ENCODE results near the gene ZBTB47. TPM values are rescaled to one million over a fixed set of nuclear protein-coding genes. Genes with fewer than 3 reads are reported as not detected.

Gene ZBTB47
- total RNA-seq, 4 donors from 2014 or later = 10.0 to 44.1 (median 19.7) TPM

DNA sequence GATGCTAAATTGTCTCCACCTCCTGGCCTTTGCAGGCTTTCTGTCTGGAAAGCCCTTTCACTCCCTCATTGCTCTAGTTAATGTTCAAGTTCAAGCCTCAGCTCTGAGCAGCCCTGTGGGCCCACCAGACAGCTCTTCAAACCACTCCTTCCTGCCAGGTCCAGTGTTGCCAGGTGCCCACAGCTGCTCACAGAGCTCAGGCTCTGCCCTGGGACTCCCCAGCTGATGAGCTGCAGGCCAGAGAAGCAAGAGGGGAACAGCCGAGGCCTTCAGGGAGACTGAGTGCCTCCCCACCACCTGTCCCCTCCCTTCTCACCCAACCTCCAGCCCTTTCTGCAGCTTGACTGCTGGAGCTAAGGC, 1.3 kb upstream of the ZBTB47 start:
- peak overlapping the region; percentile 85 to 95 (median 90) for H3K27ac ChIP-seq
- peaks cover 16 to 38% (median 27%) of the 10 kb centered on the region in 4 donors for H3K4me1 ChIP-seq
- H3K4me3 ChIP-seq = peak overlapping the region in 1 of 4 donors; percentile 69
- H3K27me3 ChIP-seq = no peaks in the 10 kb centered on the region
- in situ Hi-C loops (cut with MboI; ENCODE audit: low pct_ligation_motif_present in 1 of 4, low pct_unique_long_range_greater_than_20kb in 1 of 4, low sequenced_read_pairs in 3 of 4) = loop anchor here in 2 of 4 donors (10.0 kb wide), 1 partner anchor 93 kb away; no protein-coding TSS in a partner anchor
- H3K36me3 ChIP-seq = no peaks in the 10 kb centered on the region
- intact Hi-C loops (cut with DNase I; ENCODE audit: low total_unique reads) = loop anchor here (5.0 kb wide), 1 partner anchor 95 kb away; no protein-coding TSS in a partner anchor
- DNase-seq = no peak
- 60% methylated on average over 1 of the region's 1 CpG; no CpG with 5 or more reads in 1 of the 2 donors for WGBS, 2 donors (ENCODE audit: low coverage in 1 of 2)
- TF ChIP-seq EP300 (IDR thresholded peaks at IDR 0.05; ENCODE audit: low read depth) (no peak), POLR2AphosphoS5 (IDR thresholded peaks at IDR 0.05) (no peak), POLR2A (IDR thresholded peaks at IDR 0.05) (no peak)
- TF ChIP-seq, protein P1, sequence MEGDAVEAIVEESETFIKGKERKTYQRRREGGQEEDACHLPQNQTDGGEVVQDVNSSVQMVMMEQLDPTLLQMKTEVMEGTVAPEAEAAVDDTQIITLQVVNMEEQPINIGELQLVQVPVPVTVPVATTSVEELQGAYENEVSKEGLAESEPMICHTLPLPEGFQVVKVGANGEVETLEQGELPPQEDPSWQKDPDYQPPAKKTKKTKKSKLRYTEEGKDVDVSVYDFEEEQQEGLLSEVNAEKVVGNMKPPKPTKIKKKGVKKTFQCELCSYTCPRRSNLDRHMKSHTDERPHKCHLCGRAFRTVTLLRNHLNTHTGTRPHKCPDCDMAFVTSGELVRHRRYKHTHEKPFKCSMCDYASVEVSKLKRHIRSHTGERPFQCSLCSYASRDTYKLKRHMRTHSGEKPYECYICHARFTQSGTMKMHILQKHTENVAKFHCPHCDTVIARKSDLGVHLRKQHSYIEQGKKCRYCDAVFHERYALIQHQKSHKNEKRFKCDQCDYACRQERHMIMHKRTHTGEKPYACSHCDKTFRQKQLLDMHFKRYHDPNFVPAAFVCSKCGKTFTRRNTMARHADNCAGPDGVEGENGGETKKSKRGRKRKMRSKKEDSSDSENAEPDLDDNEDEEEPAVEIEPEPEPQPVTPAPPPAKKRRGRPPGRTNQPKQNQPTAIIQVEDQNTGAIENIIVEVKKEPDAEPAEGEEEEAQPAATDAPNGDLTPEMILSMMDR (IDR thresholded peaks at IDR 0.05) = no peak
- no peaks in the 10 kb centered on the region for H3K9me3 ChIP-seq

DNA sequence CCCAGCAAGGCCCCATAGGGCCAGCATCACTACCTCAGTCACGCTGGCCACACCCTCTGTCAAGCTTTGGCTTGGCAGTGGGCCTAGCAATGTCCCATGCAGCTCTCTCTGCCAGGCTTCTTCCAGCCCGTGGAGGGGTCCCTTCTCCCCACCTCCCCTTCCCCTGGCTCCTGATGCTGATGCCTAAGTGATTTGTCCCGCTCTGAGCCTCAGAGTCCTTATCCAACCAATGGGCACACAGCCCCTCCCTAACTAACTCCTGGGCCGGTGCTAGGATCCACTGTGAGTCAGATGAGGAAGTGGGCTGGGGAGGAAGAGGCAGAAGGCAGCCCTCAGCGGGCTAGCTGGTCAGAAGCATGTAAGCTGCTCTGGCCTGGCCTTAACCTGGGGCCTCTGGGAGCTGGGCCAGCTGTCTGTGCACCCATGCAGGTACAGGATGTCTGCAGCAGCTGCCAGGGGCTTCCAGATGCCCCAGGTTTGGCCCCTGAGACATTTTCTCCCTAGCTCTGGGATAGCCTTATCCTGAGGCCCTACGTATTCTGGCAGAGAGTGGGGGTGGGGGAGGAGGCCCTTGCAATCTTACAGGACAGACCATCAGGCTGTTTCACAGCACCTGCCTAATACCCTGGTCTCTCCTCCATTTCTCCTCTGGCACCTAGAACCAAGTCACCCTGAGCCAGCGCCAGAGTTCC, 740 bp upstream of the ZBTB47 start:
- in situ Hi-C loops (cut with MboI; ENCODE audit: low pct_ligation_motif_present in 1 of 4, low pct_unique_long_range_greater_than_20kb in 1 of 4, low sequenced_read_pairs in 3 of 4) = loop anchor here in 2 of 4 donors (10.0 kb wide), 1 partner anchor 92 kb away; no protein-coding TSS in a partner anchor
- Histone ChIP-seq H3K4me3 (peak overlapping the region in 3 of 4 donors; percentile 9 to 69 (median 67)), H3K9me3 (no peaks in the 10 kb centered on the region), H3K4me1 (peaks cover 16 to 38% (median 27%) of the 10 kb centered on the region in 4 donors), H3K27ac (peak overlapping the region; percentile 85 to 95 (median 90)), H3K36me3 (no peaks in the 10 kb centered on the region), H3K27me3 (no peaks in the 10 kb centered on the region)
- TF ChIP-seq POLR2AphosphoS5 (IDR thresholded peaks at IDR 0.05) (peak; percentile 72 to 89 (median 88)), POLR2A (IDR thresholded peaks at IDR 0.05) (peak; percentile 68)
- TF ChIP-seq, protein P1 (IDR thresholded peaks at IDR 0.05) = no peak
- 20% methylated on average over 6 of the region's 7 CpGs; no CpG with 5 or more reads in 1 of the 2 donors for WGBS, 2 donors (ENCODE audit: low coverage in 1 of 2)
- intact Hi-C loops (cut with DNase I; ENCODE audit: low total_unique reads) = loop anchor here (5.0 kb wide), 1 partner anchor 95 kb away; no protein-coding TSS in a partner anchor
- peak; percentile 72 for DNase-seq

DNA sequence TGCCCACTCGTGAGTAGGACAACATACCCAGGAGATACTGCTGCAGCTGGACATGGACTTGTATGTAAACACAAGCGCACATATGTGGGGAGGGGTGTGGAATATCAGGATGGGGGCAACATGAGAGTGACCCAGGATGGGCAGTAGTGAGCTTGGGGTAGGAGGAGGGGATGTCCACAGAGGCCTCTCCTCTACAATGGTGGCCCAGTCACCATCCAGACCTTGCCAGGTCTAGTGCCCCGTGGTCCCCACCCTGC, 266 bp upstream of the ZBTB47 start:
- peak overlapping the region; percentile 67 to 70 (median 68) for H3K4me3 ChIP-seq
- peaks cover 16 to 38% (median 27%) of the 10 kb centered on the region in 4 donors for H3K4me1 ChIP-seq
- in situ Hi-C loops (cut with MboI; ENCODE audit: low pct_ligation_motif_present in 1 of 4, low pct_unique_long_range_greater_than_20kb in 1 of 4, low sequenced_read_pairs in 3 of 4) = loop anchor here in 2 of 4 donors (10.0 kb wide), 1 partner anchor 92 kb away; no protein-coding TSS in a partner anchor
- 44% methylated on average over 3 of the region's 3 CpGs; no CpG with 5 or more reads in 1 of the 2 donors for WGBS, 2 donors (ENCODE audit: low coverage in 1 of 2)
- peak overlapping the region; percentile 85 to 95 (median 90) for H3K27ac ChIP-seq
- intact Hi-C loops (cut with DNase I; ENCODE audit: low total_unique reads) = loop anchor here (5.0 kb wide), 1 partner anchor 94 kb away; no protein-coding TSS in a partner anchor
- no peaks in the 10 kb centered on the region for H3K27me3 ChIP-seq
- no peak for DNase-seq
- TF ChIP-seq EP300 (IDR thresholded peaks at IDR 0.05; ENCODE audit: low read depth) = no peak
- no peak for TF ChIP-seq POLR2A (IDR thresholded peaks at IDR 0.05)
- TF ChIP-seq, protein P1 (IDR thresholded peaks at IDR 0.05) = no peak
- no peak for TF ChIP-seq POLR2AphosphoS5 (IDR thresholded peaks at IDR 0.05)
- H3K36me3 ChIP-seq = no peaks in the 10 kb centered on the region
- no peaks in the 10 kb centered on the region for H3K9me3 ChIP-seq

DNA sequence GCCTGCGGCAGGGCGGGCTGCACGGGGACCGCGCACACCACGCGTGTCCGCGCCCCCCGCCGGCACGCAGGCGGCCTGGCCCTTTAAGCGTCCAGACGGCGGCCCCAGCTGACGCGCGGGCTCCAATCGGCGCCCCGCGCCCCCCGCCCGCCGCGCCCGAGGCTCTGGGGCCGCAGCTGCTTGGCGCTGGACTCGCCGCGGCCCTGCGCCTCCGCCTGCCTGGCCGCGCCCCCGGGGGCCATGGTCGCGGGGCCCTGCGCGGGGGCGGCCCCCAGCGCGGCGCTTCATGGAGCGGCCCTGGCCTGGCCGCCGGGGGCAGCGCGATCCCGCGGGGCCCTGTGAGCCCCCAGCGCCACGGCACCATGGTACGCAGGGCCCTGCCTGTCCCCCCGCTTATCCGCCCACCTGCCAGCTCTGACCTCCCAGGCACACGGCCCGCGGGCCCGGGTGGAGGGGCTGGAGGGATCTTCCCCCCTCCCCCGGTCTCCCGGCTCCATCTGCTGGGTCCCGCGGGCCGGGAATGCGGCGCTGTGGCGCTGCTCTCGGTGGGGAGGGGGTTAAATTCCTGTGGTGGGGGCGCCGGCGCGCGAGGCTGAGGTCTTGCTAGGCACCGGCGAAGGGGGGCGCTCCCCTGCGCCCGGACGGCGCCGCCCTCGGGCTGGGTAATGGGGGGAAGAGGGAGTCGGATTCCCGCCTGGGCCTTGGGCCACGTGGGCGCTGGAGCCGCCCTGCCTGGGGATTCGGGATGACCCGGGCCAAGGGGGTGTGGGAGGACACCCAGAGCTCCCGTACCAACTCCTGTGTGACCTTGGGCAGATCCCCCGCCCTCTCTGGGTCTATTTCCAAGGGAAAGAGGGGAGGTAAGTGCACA, 1.1 kb downstream of the ZBTB47 start:
- no peaks in the 10 kb centered on the region for H3K9me3 ChIP-seq
- intact Hi-C loops (cut with DNase I; ENCODE audit: low total_unique reads) (loop anchor here (5.0 kb wide), 1 partner anchor 93 kb away; no protein-coding TSS in a partner anchor), in situ Hi-C loops (cut with MboI; ENCODE audit: low pct_ligation_motif_present in 1 of 4, low pct_unique_long_range_greater_than_20kb in 1 of 4, low sequenced_read_pairs in 3 of 4) (loop anchor here in 2 of 4 donors (10.0 kb wide), 1 partner anchor 90 kb away; no protein-coding TSS in a partner anchor)
- H3K4me1 ChIP-seq = peaks cover 16 to 42% (median 27%) of the 10 kb centered on the region in 4 donors
- H3K27me3 ChIP-seq = no peaks in the 10 kb centered on the region
- peak overlapping the region; percentile 67 to 90 (median 70) for H3K4me3 ChIP-seq
- H3K36me3 ChIP-seq = no peaks in the 10 kb centered on the region
- TF ChIP-seq POLR2A (IDR thresholded peaks at IDR 0.05) (no peak), POLR2AphosphoS5 (IDR thresholded peaks at IDR 0.05) (no peak), EP300 (IDR thresholded peaks at IDR 0.05; ENCODE audit: low read depth) (no peak)
- TF ChIP-seq, protein P1 (IDR thresholded peaks at IDR 0.05) = no peak
- DNase-seq = peak; percentile 46
- H3K27ac ChIP-seq = peak overlapping the region; percentile 85 to 95 (median 90)
- 4% methylated on average over 61 of the region's 94 CpGs; no CpG with 5 or more reads in 1 of the 2 donors for WGBS, 2 donors (ENCODE audit: low coverage in 1 of 2)
